ENCODE data around the gene BAHCC1.

The BAHCC1 gene

DNA sequence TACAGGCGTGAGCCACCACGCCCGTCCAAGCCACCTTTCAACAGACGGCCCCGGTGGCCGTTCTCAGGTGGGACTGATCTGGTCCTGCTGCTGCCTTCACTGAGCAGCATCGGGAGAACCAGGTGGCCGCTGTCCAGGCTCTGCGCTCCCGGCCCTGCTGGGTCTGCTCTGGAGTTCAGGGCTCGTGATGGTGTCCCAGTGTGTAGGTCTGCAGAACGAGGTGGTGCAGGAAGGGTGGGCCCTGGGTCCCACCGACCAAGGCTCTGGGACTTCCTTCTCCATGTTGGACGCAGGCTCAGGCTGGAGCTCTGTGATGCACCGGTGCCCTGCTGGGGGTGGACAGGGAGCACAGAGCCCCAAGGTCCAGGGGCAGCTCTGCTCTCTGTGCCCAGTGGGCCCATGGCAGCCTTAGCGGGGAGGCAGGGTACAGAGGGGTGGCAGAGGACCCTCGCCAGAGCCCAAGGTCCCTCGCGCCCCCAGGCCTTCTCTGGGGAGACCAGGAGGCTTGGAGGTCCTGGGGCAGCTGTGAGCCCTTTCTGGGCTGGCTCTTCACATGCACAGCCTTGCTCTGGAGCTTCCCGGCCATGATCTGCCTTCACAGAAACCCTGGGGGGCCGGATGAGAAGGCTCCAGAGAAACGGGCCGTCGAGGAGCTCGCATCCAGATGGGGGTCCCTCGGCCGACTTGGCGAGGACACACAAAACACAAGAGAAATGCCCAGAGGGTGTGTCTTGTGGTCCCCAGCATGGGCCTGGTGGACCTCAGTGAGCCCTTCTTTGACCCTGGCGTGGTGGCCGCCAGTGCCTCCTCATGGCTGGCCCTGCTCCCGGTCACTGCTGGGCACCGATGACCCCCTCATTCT, 26.9 kb upstream of the BAHCC1 start:
- DNase-seq, result no peak

DNA sequence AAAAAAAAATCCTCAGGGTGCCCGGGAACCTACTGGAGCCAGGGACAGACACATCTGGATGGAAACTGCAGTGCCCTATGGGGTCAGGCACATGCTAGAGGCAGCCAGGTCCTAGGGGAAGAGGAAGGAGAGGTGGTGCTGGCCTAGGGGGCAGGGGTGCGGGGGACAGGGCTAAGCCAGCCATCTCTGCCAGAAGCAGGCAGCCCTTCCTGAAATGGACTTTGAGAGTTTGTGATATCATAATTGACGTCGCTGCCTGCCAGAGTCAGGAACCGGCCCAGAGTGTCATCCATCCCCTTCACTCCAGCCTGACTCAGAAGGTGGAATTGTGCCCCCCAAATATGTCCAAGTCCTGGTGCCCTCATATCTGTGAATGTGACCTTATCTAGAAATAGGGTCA, 25.0 kb upstream of the BAHCC1 start:
- no peak for DNase-seq

DNA sequence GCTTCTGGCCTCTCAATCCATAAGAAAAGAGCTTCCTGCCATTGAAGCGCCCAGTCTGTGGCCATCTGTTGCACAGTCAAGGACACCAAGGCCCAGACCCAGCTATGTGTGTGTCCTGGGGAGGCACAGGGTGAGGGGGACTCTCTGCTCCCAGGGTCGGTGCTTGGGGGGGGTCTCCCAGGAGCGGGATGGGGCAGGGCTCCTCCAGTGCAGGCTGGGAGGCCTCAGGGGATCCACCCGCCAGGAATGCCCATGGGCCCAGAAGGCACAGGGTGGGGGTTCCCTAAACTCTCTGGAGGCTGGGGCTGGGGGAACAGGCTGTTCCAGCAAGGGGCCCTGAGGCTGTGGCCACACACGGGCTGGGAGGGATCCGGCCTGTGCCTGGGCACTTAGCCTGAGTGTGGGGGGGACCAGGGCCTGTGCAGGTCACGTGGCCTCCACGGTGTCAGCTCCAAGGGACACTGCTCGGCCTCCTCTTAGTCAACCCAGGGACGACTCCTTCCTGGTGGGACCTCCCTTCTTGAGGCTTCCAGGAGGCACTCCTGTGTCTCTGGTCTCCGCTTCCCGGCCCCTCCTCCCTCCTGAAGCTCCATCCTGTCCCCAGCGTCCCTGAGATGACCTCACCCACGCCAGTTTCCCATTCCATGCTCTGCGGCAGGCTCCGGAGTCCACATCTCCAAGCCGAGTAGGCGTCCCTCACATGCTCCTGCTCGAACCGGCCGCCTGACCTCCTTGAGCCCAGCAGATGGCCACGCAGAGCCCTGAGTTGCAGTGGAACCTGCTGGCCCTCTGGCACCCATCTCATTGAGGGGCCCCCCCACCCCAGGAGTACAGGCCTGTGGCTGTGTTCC, 23.1 kb upstream of the BAHCC1 start:
- DNase-seq, result no peak

DNA sequence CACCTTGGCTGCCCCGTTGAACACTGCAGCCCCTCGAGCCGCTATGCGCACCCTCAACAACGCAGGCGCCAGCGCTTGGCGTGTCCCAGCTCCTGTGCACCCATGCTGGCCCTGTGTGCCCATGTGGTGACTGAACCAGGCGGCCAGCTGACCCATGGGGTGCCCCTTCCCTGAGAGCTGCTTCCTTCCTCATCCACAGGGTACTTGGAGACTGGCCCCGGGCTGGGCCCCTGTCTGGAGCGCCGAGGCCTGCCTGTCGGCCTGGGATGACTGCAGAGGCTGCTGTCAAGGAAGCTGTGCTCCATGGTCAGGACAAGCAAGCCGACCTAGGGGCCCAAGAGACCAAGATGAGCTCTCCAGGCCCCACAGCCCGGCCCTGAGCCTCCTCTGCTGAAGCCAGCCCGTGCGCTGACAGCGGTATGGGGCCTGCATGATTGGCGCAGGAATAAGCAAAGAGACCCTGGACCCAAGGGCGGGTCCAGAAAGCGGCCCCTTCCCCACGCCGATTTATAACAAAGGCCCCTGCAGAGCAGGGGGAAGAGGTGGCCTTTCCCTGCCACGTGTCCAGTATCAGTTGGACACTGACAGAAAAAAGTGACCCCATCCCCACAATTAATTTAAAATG, 21.6 kb upstream of the BAHCC1 start:
- no peak for DNase-seq

DNA sequence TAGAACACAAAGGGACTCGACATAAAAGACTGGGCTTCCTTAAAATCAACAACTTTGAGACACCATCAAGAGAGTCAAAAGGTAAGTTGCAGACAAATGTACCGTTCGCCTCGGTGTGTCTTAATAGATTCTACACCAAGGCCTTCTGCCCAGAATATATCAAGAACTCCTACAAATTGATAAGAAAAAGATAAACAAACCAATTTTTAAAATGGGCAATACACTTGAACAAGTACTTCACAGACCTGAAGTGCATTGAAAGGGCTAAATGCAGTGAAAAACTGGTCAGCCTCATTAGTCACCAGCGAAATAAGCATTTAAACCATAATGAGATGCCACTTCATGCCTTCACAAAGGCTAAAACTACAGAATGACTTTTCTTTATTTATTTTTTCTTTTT, 20.4 kb upstream of the BAHCC1 start:
- DNase-seq, result no peak

DNA sequence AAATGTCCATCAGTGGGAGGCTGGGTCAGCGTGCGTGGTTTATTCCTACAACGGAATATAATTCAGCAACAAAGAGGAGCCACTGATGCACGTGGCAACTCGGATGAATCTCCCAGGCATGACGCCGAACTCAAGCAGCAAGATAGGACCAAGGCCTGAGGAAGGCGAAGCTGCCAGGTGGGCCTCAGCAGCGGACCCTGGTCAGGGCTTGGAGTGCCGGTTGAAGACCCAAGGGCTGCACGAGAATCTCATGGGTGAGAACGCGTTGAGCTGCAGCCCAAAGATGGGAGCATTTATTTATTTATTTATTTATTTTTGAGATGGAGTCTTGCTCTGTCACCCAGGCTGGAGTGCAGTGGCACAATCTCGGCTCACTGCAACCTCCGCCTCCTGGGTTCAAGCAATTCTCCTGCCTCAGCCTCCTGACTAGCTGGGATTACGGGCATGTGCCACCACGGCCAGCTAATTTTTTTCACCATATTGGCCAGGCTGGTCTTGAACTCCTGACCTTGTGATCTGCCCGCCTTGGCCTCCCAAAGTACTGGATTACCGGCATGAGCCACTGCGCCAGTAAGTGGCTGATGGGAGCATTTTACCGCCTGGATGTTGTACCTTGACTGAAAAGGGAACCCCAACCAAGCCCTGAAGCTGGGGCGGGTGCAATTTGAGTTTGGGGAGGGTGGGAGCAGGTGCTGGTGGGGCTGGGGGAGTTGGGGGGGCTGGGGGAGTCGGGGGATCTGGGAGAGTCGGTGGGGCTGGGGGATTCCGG, 18.1 kb upstream of the BAHCC1 start:
- DNase-seq, result no peak

DNA sequence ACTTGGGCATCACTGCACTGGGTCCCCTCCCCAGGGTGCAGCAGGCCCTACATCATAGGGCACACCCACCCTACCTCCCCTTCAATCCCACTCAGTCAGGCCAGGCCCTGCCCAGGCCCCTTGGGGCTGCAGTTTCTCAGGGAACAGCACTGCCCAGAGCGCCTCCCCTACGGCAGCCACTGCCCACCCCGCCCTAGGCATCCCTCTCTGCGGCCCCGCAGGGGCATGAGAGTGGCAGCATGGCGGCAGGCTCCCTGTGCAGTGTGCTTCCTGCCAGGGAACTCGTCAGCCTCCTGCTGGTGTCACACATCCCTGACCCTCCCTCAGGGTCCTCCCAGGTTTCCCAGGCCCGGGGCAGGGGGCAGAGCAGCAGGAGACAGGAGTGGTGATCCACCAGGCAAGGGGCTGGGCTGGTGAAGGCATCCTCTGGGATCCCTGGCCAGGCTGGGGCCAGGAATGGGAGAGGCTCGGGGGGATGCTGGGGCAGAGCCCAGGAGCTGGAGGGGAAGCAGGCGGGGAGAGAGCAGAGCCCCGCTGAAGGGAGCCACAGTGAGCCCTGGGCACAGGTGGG, 16.2 kb upstream of the BAHCC1 start:
- DNase-seq, result no peak

DNA sequence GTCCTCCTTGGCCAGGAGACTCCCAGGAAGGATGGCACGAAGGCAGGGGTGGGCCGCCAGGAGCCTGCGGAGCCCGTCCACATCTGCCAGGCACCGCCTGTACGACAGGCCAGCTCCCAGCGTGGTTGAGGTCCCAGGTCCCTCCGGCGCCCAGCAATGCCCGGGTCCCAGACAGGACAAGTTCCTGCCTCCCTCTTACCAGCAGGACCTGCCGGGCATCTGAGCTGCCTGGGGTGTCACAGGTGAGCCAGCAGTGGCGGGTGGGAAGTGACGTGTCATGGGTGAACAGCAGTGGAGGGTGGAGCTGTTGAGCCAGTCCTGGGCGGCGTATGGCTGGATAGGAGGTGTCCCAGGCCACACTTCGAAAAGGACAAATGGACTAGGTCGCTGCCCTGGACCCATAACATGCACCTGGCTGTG, 15.7 kb upstream of the BAHCC1 start:
- DNase-seq, result no peak

DNA sequence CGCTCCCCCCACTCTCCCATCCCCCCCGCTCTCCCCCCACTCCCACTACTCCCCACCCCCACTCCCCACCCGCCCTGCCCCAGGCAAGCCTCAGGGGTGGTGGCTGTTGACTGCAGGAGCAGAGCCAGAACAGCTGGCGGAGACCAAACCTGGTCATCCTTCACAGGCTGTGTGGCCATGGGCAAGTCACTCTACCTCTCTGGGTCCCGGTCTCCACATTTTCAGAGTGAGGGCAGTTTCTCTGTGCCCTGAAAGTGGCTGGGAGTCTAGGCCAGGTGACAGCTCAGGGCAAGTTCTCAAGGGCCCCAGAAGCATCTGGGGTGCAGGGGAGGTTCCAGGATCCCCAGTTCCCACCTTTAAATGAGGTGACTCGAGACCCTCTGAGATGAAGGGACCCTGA, 15.1 kb upstream of the BAHCC1 start:
- no peak for DNase-seq

DNA sequence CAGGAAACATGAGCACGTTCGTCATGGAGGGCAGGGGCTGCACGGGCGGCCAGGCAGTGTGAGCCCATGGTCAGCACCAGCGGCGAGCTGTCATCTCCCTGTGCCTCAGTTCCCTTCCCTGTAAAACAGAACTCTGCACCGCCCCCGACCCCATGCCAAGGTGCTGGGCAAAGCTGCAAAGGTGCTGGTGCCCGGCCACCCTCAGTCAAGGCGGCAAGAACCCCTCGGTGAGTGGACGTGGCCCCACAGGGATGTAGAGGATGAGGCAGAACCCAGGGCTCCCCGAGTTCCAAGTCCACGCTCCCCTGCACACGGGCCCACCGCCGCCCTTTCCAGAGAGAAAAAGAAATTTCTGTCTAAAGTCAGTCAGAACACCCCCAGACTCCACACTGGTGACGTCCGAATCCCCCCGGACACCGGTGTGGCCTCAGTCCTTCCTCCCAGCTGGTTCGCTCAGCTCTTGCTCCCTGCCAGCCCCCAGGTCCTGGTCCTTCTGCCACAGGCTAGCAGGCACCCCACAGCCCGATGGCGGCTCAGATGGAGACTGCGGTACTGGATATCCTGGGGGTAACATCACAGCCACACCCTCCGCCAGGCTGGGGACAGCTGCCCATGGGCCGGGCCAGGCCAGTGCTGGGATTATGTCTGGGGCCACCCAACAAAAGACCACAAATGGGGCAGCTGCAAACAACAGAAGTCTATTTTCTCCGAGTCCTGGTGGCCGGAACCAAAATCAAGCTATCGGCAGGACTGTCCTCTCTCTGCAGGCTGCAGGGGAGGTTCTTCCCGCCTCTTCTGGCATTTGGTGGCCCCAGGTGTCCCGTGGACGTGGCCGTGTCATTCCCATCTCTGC, 14.4 kb upstream of the BAHCC1 start:
- DNase-seq, result no peak

DNA sequence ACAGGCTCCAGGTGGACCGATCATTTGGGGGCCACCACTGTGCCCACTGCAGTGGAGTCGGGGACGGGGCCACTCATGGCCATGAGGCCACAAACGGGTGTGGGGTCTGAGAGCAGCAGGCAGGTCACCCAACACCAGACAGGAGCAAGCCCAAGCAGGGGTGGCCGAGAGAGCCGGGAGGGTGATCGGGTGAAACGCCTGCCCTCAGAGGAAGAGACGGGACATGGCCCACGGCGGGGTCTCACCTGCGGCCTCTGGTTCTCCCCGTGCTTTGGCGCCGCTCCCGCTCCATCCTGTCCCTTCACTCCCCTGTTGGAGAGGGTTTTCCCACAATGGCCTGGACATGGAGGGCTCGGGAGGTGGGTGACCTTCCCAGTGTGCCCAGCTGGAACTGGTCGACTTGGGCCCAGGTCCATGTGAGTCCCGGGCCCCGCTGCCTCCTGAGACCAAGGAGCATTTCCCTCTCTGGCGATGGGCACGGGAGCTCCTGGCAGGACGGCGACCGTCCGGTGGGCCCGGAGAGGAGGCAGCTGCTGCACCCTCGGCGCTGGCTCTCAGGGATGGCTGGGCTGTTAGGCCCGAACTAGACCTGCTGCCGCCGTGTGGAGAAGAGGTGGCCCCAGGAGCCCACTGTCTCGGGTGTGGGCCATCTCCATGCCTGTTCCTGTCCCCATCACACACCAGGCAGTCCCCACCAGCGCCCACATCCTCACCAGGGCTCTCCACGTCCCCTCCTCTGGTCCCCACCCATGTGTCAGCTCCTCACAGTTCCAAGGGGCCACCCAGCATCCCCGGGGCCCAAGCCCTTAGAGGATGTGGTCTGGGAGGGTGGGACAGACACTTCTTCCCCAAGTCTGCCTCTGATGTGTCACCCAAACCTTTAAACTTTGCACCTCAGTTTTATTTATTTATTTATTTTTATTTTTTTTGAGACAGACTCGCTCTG, 13.4 kb upstream of the BAHCC1 start:
- no peak for DNase-seq

DNA sequence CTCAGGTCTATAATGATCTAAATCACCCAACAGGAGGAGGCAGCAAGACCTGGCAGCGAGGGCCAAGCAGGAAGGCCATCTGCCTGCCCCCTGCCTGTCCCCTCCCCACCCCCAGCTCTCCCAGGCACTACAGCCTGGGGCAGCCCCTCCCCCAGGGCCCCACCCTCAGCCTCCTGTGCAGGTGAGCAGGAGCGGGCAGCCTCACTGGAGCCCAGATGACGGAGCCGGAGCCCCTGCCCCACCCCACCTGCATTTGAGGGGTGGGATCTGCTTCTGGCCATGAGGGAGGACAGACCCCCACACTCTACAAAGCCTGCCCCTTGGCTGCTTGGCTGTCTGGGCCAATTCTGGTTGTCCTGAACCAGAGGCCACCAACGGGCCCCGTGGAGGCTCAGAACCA, 12.4 kb upstream of the BAHCC1 start:
- no peak for DNase-seq

DNA sequence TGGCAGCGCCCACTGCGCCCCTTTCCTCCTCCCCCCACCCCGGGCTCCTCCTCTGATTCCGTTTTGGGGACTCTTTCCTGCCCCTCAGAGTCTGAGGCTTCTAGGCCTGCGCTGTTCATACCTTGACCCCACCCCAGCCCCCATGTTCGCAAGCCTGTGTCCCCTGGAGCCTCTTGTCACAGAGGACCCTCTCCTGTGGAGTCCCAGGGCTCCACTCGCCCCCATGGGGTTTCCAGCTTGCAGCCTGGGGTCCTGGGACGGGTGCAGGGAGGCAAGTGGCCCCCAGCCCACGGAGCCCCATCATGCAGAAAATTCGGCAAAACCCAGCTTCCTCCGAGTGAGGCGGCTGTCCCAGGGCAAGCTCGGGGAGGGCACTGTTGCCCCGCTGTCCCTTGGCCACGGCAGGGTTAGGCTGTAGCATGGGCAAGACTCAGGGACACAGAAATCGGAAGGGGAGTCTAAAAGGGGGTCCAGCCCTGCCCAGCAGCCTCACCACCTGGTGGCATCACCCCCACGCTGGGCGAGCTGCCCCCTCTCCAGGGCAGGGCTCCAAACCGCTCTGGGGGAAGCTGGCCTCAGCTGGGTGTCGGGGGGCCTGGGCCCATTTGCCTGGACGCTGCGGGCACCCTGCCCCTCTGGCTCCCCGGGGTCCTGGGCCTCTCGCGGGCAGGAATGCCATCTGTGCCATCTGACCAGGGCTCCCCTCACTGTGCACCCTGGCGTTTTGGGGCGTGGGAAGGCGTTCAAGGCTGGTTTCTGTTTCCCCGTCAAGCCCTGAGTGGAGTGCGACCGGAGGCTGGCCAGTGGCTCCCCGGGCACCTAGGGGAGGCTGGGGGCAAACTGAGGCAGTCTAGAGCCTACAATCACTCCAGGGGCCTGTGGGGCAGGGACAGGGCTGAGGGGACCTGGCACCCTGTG, 11.5 kb upstream of the BAHCC1 start:
- no peak for DNase-seq

DNA sequence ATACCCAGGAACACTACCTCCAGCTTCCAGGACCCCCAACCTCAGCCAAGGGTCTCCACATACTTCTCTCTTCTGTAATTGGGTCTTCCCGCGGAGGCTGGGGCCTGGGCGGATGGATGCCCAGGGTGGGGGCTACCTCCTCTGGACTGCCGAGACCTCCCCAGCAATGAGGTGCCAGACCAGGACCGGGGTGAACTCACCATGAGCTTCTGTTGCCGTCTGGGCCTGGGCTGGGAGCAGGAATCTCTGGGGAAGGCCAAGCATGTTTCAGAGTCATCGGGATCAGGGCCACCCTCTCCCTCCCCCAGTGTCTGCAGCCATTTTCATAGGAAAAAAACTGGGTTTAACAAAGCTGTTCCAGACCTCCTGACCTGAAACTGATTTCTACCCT, 10.3 kb upstream of the BAHCC1 start:
- no peak for DNase-seq

DNA sequence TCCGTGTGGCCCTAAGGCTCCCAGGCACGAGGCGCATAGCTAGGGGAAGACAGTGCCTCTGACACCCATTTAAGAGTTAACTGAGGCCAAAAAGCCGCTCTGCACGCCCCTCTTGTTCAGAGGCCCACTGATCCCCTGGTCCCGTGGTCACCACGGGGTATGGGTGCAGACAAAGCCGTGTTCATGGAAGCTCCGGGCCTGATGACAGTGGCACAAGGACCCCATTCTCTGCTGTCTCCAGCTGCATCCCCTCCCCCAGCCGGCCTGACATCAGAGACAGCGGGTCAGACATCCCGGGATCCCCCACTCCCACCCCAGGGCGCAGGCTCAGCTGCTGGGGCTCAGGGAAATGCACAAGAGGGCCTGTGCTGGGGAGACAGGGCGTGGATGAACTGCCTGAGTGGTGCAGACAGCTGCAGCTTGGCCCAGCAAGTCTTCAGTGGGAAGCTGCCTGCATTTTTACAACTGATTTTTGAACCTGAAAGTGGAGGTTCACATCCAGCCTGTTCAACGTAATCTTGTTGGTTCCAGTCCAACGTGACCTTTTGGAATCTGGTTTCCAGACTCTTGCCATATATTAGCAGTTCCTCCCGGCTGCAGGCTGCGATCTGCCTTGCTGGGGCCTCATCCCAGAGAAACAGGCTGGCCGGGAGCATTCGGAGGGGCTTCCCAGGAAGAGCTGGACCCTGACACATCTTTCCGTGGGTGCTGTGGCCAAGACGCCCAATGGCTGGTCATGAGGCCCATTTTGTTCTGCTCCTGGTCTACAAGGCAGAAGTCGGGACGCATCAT, 9.7 kb upstream of the BAHCC1 start:
- no peak for DNase-seq

DNA sequence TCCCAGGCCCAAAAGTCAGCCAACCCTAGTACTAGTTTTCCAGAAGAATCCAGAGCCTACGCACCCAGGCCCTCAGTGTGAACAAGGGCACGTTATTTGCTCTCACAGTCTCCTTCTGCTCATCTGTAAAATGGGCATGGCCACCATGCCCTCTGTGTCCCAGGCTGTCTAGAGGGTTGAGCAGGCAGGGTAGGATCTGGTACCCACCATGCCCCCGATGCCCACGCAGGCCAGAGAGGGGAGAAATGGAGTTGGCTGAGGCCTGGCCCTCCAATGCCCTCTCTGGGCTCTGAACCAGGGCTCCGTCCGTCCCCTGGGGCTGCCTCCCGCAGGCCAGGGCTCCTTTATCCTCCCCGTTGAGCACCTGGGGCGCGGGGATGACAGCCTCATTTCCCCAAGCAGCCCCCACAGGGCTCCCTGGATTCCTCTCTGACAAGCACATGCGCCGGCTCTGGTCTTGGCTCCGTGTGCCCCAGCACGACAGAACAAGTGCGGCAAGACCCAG, 9.1 kb upstream of the BAHCC1 start:
- DNase-seq, result no peak

DNA sequence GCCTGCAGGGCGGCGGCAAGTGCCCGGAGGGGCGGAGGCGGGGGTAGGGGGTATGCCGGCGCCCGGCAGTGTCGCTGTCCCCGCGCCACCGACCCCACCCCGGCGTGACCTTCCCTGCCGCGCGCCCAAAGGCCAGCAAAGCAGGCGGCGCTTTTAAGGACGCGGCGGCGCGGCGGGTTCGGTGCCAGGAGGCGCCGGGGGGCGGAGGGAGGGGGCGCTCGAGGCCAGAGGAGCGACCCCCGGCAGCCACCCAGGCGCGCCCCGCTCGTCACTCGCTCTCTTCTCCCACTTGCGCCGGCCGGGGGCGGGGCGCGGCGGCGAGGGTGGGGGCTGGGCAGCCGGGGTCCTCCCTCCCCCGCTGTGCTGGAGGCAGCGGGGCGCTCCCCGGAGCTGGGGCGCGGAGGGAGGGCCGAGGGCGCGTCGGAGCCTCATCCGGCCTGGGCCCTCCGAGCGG, 8.6 kb upstream of the BAHCC1 start:
- no peak for DNase-seq

Measured in T1000 (cell line).